H9 (cell line): ENCODE results near the gene ATE1. TPM values are rescaled to one million over a fixed set of nuclear protein-coding genes. Genes with fewer than 3 reads are reported as not detected.
A peak's percentile ranks its signal among the peaks of the same experiment; 100 is the strongest.

Experiments used
- DNase-seq: peaks from one replicate; pipeline ENCODE4 v3.0.0-alpha.2; 2017
- H2AFZ ChIP-seq: one replicate; pipeline ENCODE4 v1.6.1; 2013; ENCODE audit warnings: mild to moderate bottlenecking, low read length, control low read depth, moderate library complexity
- H2AK5ac ChIP-seq: 2 replicates; pipeline ENCODE4 v1.6.1; 2013; ENCODE audit warnings: low read length, control low read depth, mixed read lengths; ENCODE audit not compliant: insufficient read length
- H2BK120ac ChIP-seq: one replicate; pipeline ENCODE4 v1.6.1; 2013; ENCODE audit warnings: low read depth, mild to moderate bottlenecking, low read length, control low read depth, inconsistent platforms; ENCODE audit not compliant: poor library complexity, severe bottlenecking
- H2BK12ac ChIP-seq: 2 replicates; pipeline ENCODE4 v1.6.1; 2013; ENCODE audit warnings: low read length, control low read depth, mixed read lengths, low read depth; ENCODE audit not compliant: insufficient read length
- H2BK15ac ChIP-seq: 2 replicates; pipeline ENCODE4 v1.6.1; 2013; ENCODE audit warnings: low read depth, low read length, control low read depth
- H2BK20ac ChIP-seq: one replicate; pipeline ENCODE4 v1.6.1; 2013; ENCODE audit warnings: low read depth, mild to moderate bottlenecking, low read length, control low read depth, inconsistent platforms; ENCODE audit not compliant: poor library complexity, severe bottlenecking
- H2BK5ac ChIP-seq: 2 replicates; pipeline ENCODE4 v1.6.1; 2013; ENCODE audit warnings: low read length, control low read depth, mixed read lengths; ENCODE audit not compliant: insufficient read length
- H3K14ac ChIP-seq: 2 replicates; pipeline ENCODE4 v1.6.1; 2013; ENCODE audit warnings: low read length, control low read depth; ENCODE audit not compliant: insufficient read depth
- H3K18ac ChIP-seq: 2 replicates; pipeline ENCODE4 v1.6.1; 2013; ENCODE audit warnings: low read depth, mild to moderate bottlenecking, mixed read lengths, low read length, control low read depth; ENCODE audit not compliant: insufficient read length
- H3K23ac ChIP-seq: 2 replicates; pipeline ENCODE4 v1.6.1; 2013; ENCODE audit warnings: low read length, control low read depth, mixed read lengths, low read depth; ENCODE audit not compliant: insufficient read length
- H3K23me2 ChIP-seq: 2 replicates; pipeline ENCODE4 v1.6.1; 2013; ENCODE audit warnings: low read depth, mild to moderate bottlenecking, mixed read lengths, low read length, control low read depth; ENCODE audit not compliant: insufficient read length, poor library complexity, severe bottlenecking
- H3K27ac ChIP-seq: 2 replicates; pipeline ENCODE4 v1.5.1; 2013; ENCODE audit warnings: low read length, control low read depth, mixed read lengths, low read depth; ENCODE audit not compliant: insufficient read length
- H3K27me3 ChIP-seq: 2 replicates; pipeline ENCODE4 v1.6.1; 2013; ENCODE audit warnings: low read length, control low read depth, inconsistent platforms; ENCODE audit not compliant: insufficient read depth
- H3K4ac ChIP-seq: 2 replicates; pipeline ENCODE4 v1.6.1; 2013; ENCODE audit warnings: low read depth, mild to moderate bottlenecking, control low read depth, inconsistent platforms, low read length, moderate library complexity
- H3K4me1 ChIP-seq: 2 replicates; pipeline ENCODE4 v1.6.1; 2013; ENCODE audit warnings: low read length, control low read depth, inconsistent platforms; ENCODE audit not compliant: insufficient read depth
- H3K4me2 ChIP-seq: 2 replicates; pipeline ENCODE4 v1.6.1; 2013; ENCODE audit warnings: low read length, control low read depth, mixed read lengths; ENCODE audit not compliant: insufficient read length, insufficient read depth
- H3K56ac ChIP-seq: 2 replicates; pipeline ENCODE4 v1.6.1; 2013; ENCODE audit warnings: low read depth, mild to moderate bottlenecking, mixed read lengths, low read length, control low read depth; ENCODE audit not compliant: insufficient read length
- H3K79me1 ChIP-seq: 2 replicates; pipeline ENCODE4 v1.6.1; 2013; ENCODE audit warnings: low read depth, mild to moderate bottlenecking, moderate library complexity, low read length, control low read depth, inconsistent platforms; ENCODE audit not compliant: insufficient read depth, poor library complexity, severe bottlenecking
- H3K79me2 ChIP-seq: 2 replicates; pipeline ENCODE4 v1.6.1; 2013; ENCODE audit warnings: low read length, control low read depth, inconsistent platforms; ENCODE audit not compliant: insufficient read depth
- H3K9ac ChIP-seq: 2 replicates; pipeline ENCODE4 v1.6.1; 2013; ENCODE audit warnings: low read length, control low read depth, mixed read lengths; ENCODE audit not compliant: insufficient read length; ENCODE audit errors: extremely low read depth
- H3K9me3 ChIP-seq: one replicate; pipeline ENCODE4 v1.6.1; 2013; ENCODE audit warnings: low read depth, low read length, inconsistent platforms; ENCODE audit not compliant: control insufficient read depth
- H3T11ph ChIP-seq: one replicate; pipeline ENCODE4 v1.6.1; 2013; ENCODE audit warnings: mild to moderate bottlenecking, low read length, control low read depth, inconsistent platforms
- H4K20me1 ChIP-seq: one replicate; pipeline ENCODE4 v1.6.1; 2013; ENCODE audit not compliant: control insufficient read depth, insufficient read length, insufficient read depth
- H4K5ac ChIP-seq: 2 replicates; pipeline ENCODE4 v1.6.1; 2013; ENCODE audit warnings: low read depth, mild to moderate bottlenecking, mixed read lengths, low read length, control low read depth; ENCODE audit not compliant: insufficient read length
- H4K8ac ChIP-seq: replicated peaks from 2 replicates; pipeline ENCODE4 v1.6.1; 2013; ENCODE audit warnings: low read length, control low read depth, mixed read lengths, low read depth; ENCODE audit not compliant: insufficient read length
- H4K91ac ChIP-seq: 2 replicates; pipeline ENCODE4 v1.6.1; 2013; ENCODE audit warnings: low read depth, mild to moderate bottlenecking, moderate library complexity, mixed read lengths, low read length, control low read depth; ENCODE audit not compliant: insufficient read length
- H3K27ac Mint-ChIP-seq, 3 experiments: 2 replicates in 2 of 3; 3 replicates in 1 of 3; pipeline ENCODE4 v1.8.0; 2020 to 2021; ENCODE audit warnings: mixed read lengths in 3 of 3, mild to moderate bottlenecking in 1 of 3, moderate library complexity in 1 of 3
- H3K27me3 Mint-ChIP-seq: 2 replicates; pipeline ENCODE4 v1.8.0; 2021; ENCODE audit warnings: low read depth, mild to moderate bottlenecking, moderate library complexity, mixed read lengths
- H3K36me3 Mint-ChIP-seq, 3 experiments: 2 replicates in 2 of 3; 3 replicates in 1 of 3; pipeline ENCODE4 v1.8.0; 2020 to 2021; ENCODE audit warnings: low read depth in 3 of 3, mixed read lengths in 3 of 3; ENCODE audit not compliant: insufficient read depth in 1 of 3
- H3K4me1 Mint-ChIP-seq, 2 experiments: 2 replicates each; pipeline ENCODE4 v1.8.0; 2020; ENCODE audit warnings: mixed read lengths in 2 of 2
- H3K4me3 Mint-ChIP-seq, 2 experiments: 2 replicates in 1 of 2; 3 replicates in 1 of 2; pipeline ENCODE4 v1.8.0; 2020 to 2021; ENCODE audit warnings: mild to moderate bottlenecking in 2 of 2, mixed read lengths in 2 of 2, moderate library complexity in 1 of 2
- H3K9me3 Mint-ChIP-seq, 2 experiments: 2 replicates in 1 of 2; 3 replicates in 1 of 2; pipeline ENCODE4 v1.8.0; 2020; ENCODE audit warnings: mild to moderate bottlenecking in 2 of 2, mixed read lengths in 2 of 2, moderate library complexity in 1 of 2
- CTCF ChIP-seq: fragments of 200-600 bp; sonication (generic); conservative IDR thresholded peaks from 3 replicates; pipeline ENCODE4 v1.8.0; 2021; ENCODE audit warnings: antibody characterized with exemption, mild to moderate bottlenecking
- WGBS: extraction: QIAGEN DNeasy Blood & Tissue Kit; methylation state at CpG from one replicate; pipeline ENCODE4 v1.1.7; 2013; ENCODE audit warnings: missing lambda C conversion rate, low lambda C conversion rate, mixed read lengths; ENCODE audit not compliant: insufficient read length; ENCODE audit errors: extremely low coverage; 5-methylcytosine and 5-hydroxymethylcytosine counted together
- total RNA-seq: library from RNA; stranded (reverse); gene quantifications from 2 replicates; pipeline ENCODE4 v1.2.1, GENCODE V29; 2021

Gene ATE1
- total RNA-seq, 1 experiment from 2014 or later, result 29.0 TPM

GRCh38 chr10:121899727-121900126 lies 28.1 kb downstream of the ATE1 start:
- no peak overlapping the region for H2BK120ac ChIP-seq
- H2BK5ac ChIP-seq, result no peak overlapping the region
- no peaks in the 10 kb centered on the region for H3K9me3 Mint-ChIP-seq
- no peak overlapping the region for H2AFZ ChIP-seq
- no peak overlapping the region for H2AK5ac ChIP-seq
- no peak overlapping the region for H4K91ac ChIP-seq
- no peak overlapping the region for H3K27ac ChIP-seq
- no peak overlapping the region for H3K4me2 ChIP-seq
- no peak overlapping the region for H3K4me3 Mint-ChIP-seq
- peaks cover 22 to 55% (median 49%) of the 10 kb centered on the region in 3 experiments; a peak in 6 of 7 replicates for H3K36me3 Mint-ChIP-seq
- WGBS, result no CpG with 5 or more reads among the region's 4 CpGs
- H3K23ac ChIP-seq, result no peak overlapping the region
- no peaks in the 10 kb centered on the region for H4K20me1 ChIP-seq
- no peaks in the 10 kb centered on the region for H3K27me3 Mint-ChIP-seq
- no peak for TF ChIP-seq CTCF
- no peak overlapping the region for H3K14ac ChIP-seq
- no peak overlapping the region for H2BK15ac ChIP-seq
- H3K4me1 ChIP-seq, result no peaks in the 10 kb centered on the region
- H3T11ph ChIP-seq, result no peak overlapping the region
- no peak overlapping the region for H3K18ac ChIP-seq
- no peak overlapping the region for H2BK12ac ChIP-seq
- no peaks in the 10 kb centered on the region for H3K79me1 ChIP-seq
- H3K23me2 ChIP-seq, result no peaks in the 10 kb centered on the region
- H3K4me1 Mint-ChIP-seq, result peaks cover 12 to 14% of the 10 kb centered on the region in 2 experiments
- no peaks in the 10 kb centered on the region for H3K9me3 ChIP-seq
- H3K4ac ChIP-seq, result no peak overlapping the region
- peak overlapping the region in 1 of 3 experiments; percentile 78; a peak in 1 of 7 replicates for H3K27ac Mint-ChIP-seq
- no peak overlapping the region for H2BK20ac ChIP-seq
- H3K9ac ChIP-seq, result no peak overlapping the region
- no peak for DNase-seq
- no peak overlapping the region for H4K5ac ChIP-seq
- H3K56ac ChIP-seq, result no peak overlapping the region
- H4K8ac ChIP-seq, result no peak overlapping the region
- no peaks in the 10 kb centered on the region for H3K27me3 ChIP-seq
- no peaks in the 10 kb centered on the region; the same call in 1 of the 2 replicates for H3K79me2 ChIP-seq
